Kidney (tissue), 14 donors: Measurements from ENCODE around the gene ICE2. TPM values are rescaled to one million over a fixed set of nuclear protein-coding genes. Genes with fewer than 3 reads are reported as not detected.

Source experiments
- DNase-seq, 5 donors: peaks; one replicate each; pipeline ENCODE4 v3.0.0-alpha.2; 2013 to 2020
- FAIRE-seq: peaks from 2 replicates; lab custom pipeline; 2012; peaks lifted over from hg19 to GRCh38; lab: Jason Lieb, UNC
- H3K27ac ChIP-seq, 2 donors: one replicate each; pipeline ENCODE4 v1.7.0; 2013; ENCODE audit warnings: low read depth in 2 of 2, low read length in 2 of 2, inconsistent platforms in 1 of 2
- H3K27me3 ChIP-seq: one replicate; pipeline ENCODE4 v1.7.1; 2013; ENCODE audit warnings: low read length, inconsistent platforms; ENCODE audit not compliant: control insufficient read depth, insufficient read depth
- H3K36me3 ChIP-seq, 3 donors: one replicate each; pipeline versions ENCODE4 v1.7.0 to v1.7.1; 2013; ENCODE audit warnings: low read length in 3 of 3, control low read depth in 1 of 3, inconsistent platforms in 1 of 3; ENCODE audit not compliant: insufficient read depth in 3 of 3, control insufficient read depth in 2 of 3
- H3K4me1 ChIP-seq, 3 donors: one replicate each; pipeline versions ENCODE4 v1.7.0 to v1.7.1; 2013; ENCODE audit warnings: low read length in 3 of 3, inconsistent platforms in 1 of 3, low read depth in 1 of 3; ENCODE audit not compliant: control insufficient read depth in 2 of 3, insufficient read depth in 2 of 3
- H3K4me3 ChIP-seq, 3 donors: one replicate each; pipeline versions ENCODE4 v1.7.0 to v1.8.1; 2013; ENCODE audit warnings: low read length in 3 of 3, control low read depth in 1 of 3, inconsistent platforms in 1 of 3
- H3K9ac ChIP-seq, 3 donors: one replicate each; pipeline versions ENCODE4 v1.7.0 to v1.7.1; 2013; ENCODE audit warnings: low read length in 3 of 3, control low read depth in 1 of 3, inconsistent platforms in 1 of 3
- H3K9me3 ChIP-seq, 3 donors: one replicate each; pipeline versions ENCODE4 v1.7.0 to v1.7.1; 2013; ENCODE audit warnings: low read length in 3 of 3, control low read depth in 1 of 3, inconsistent platforms in 1 of 3; ENCODE audit not compliant: control insufficient read depth in 2 of 3, insufficient read depth in 1 of 3
- CTCF ChIP-seq: IDR thresholded peaks from 3 replicates; pipeline ENCODE4 v1.5.1; 2012; ENCODE audit warnings: mild to moderate bottlenecking, moderate library complexity, borderline replicate concordance; ENCODE audit not compliant: insufficient read depth; ENCODE audit errors: extremely low read depth
- intact Hi-C: fragments of 100-400 bp; cut with DNase I; formaldehyde crosslinking; loops from one replicate; pipeline ENCODE4 v1.11.1; 2022
- polyA plus RNA-seq: library from polyadenylated mRNA; stranded (reverse); fragments of 350-450 nt; fragmentation: Illumina TruSeq; extraction: RNeasy Lipid Tissue Mini Kit (QIAGEN cat#74804); gene quantifications from one replicate; pipeline ENCODE4 v1.2.3, GENCODE V29; 2014; ENCODE audit warnings: low read depth, low replicate concordance; ENCODE audit not compliant: insufficient read depth
- total RNA-seq: library from RNA; stranded (reverse); fragmentation: NEBNext Ultra II Directional; extraction: Animal tissue kit (Norgen Biotek cat#: 25700); gene quantifications from one replicate; pipeline ENCODE4 v1.2.1, GENCODE V29; 2021
- donor health status: control.
- donor health status: control.
- donor health status: control.
- donor health status: control.
- donor health status: control.
- donor health status: DM: yes; HTN: yes; CAD: no.
- donor health status: Normal renal cell carcinoma (clear cell type).

Gene ICE2
- total and polyA plus RNA-seq, 2 donors from 2014 or later = 16.4 to 61.4 TPM

- FAIRE-seq (peak; percentile 77), DNase-seq (no peak)
- Histone ChIP-seq H3K9ac (no peak overlapping the region), H3K4me3 (no peak overlapping the region), H3K4me1 (no peaks in the 10 kb centered on the region), H3K27ac (no peak overlapping the region), H3K36me3 (peaks cover 5 to 8% (median 5%) of the 10 kb centered on the region in 3 donors), H3K9me3 (no peaks in the 10 kb centered on the region), H3K27me3 (no peaks in the 10 kb centered on the region)
- no peak for TF ChIP-seq CTCF
- intact Hi-C loops = no loop called here
Observed at GRCh38 chr15:60469893-60470641, 8.9 kb downstream of the ICE2 start.

GRCh38 chr15:60464836-60465630 lies 13.9 kb downstream of the ICE2 start:
- no peaks in the 10 kb centered on the region for H3K27me3 ChIP-seq
- H3K36me3 ChIP-seq = peaks cover 0 to 7% (median 6%) of the 10 kb centered on the region in 3 donors
- DNase-seq = no peak
- no peaks in the 10 kb centered on the region for H3K4me1 ChIP-seq
- no peak overlapping the region for H3K27ac ChIP-seq
- no peak for TF ChIP-seq CTCF
- no peak overlapping the region for H3K9ac ChIP-seq
- intact Hi-C loops = no loop called here
- FAIRE-seq = no peak
- H3K4me3 ChIP-seq = no peak overlapping the region
- H3K9me3 ChIP-seq = no peaks in the 10 kb centered on the region

- Histone ChIP-seq H3K36me3 (peaks cover 3 to 4% (median 3%) of the 10 kb centered on the region in 3 donors), H3K27me3 (no peaks in the 10 kb centered on the region), H3K4me3 (no peak overlapping the region), H3K27ac (no peak overlapping the region), H3K9ac (no peak overlapping the region), H3K4me1 (no peaks in the 10 kb centered on the region), H3K9me3 (no peaks in the 10 kb centered on the region)
- FAIRE-seq = no peak
- DNase-seq = no peak
- intact Hi-C loops = no loop called here
- TF ChIP-seq CTCF = no peak
Observed at GRCh38 chr15:60462027-60462426, 16.9 kb downstream of the ICE2 start.
